Left ventricle myocardium inferior (tissue), 1 donor: ENCODE results near the gene ITGA1. TPM values are rescaled to one million over a fixed set of nuclear protein-coding genes. Genes with fewer than 3 reads are reported as not detected.

Source experiments
- DNase-seq: peaks from one replicate; pipeline ENCODE4 v3.0.0-alpha.2; 2020
- H3K27ac ChIP-seq: fragments of 200-600 bp; replicated peaks from 2 replicates; pipeline ENCODE4 v1.8.0; 2021
- H3K27me3 ChIP-seq: fragments of 200-600 bp; 2 replicates; pipeline ENCODE4 v1.8.0; 2021; ENCODE audit warnings: low read depth
- H3K36me3 ChIP-seq: fragments of 200-600 bp; 2 replicates; pipeline ENCODE4 v1.8.0; 2021
- H3K4me1 ChIP-seq: fragments of 200-600 bp; 2 replicates; pipeline ENCODE4 v1.8.0; 2021
- H3K4me3 ChIP-seq: fragments of 200-600 bp; 2 replicates; pipeline ENCODE4 v1.8.0; 2021; ENCODE audit warnings: mild to moderate bottlenecking, moderate library complexity
- H3K9me3 ChIP-seq: fragments of 200-600 bp; replicated peaks from 2 replicates; pipeline ENCODE4 v1.8.0; 2021
- CTCF ChIP-seq: fragments of 200-600 bp; IDR thresholded peaks from 2 replicates; pipeline ENCODE4 v1.8.0; 2021; ENCODE audit warnings: antibody characterized with exemption, mild to moderate bottlenecking, borderline replicate concordance
- intact Hi-C: fragments of 100-400 bp; cut with micrococcal nuclease; formaldehyde crosslinking; loops from one replicate; pipeline ENCODE4 v1.11.0; 2022
- total RNA-seq: library from RNA; stranded (reverse); fragmentation: NEBNext Ultra II Directional; extraction: Animal tissue kit (Norgen Biotek cat#: 25700); gene quantifications from one replicate; pipeline ENCODE4 v1.2.1, GENCODE V29; 2021
- donor health status: DM: no; HTN: yes; CAD: no; lungs with severe emphysema.

ITGA1 gene
- total RNA-seq, 1 donor from 2014 or later: 28.4 TPM

DNA sequence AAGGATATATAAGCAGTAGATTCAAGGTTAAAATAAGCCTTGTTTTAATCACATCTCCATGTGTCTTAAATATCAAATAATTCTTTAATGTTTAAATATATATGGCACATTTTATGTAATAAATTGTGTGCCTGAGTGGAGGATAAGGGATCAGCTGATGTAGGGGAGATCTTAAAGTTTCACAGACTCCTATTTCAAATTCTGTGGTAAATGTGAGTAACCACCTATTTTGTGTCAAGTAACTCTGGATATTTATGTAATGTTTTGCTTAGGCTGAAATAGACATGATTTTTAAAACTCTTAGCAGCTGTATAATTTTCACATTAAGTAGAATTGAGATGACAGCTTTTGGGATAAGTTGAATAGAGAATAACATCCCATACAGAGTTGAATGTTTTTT lies 160.1 kb downstream of the ITGA1 start:
- H3K27me3 ChIP-seq: no peaks in the 10 kb centered on the region
- H3K4me1 ChIP-seq: peaks cover 34% of the 10 kb centered on the region

GRCh38 chr5:52948418-52949076 lies 160.8 kb downstream of the ITGA1 start:
- H3K27me3 ChIP-seq: no peaks in the 10 kb centered on the region

More for the DNA sequence above, 160.1 kb downstream of the ITGA1 start:
- H3K36me3 ChIP-seq: peaks cover 7% of the 10 kb centered on the region
- peak overlapping the region; percentile 37 for H3K27ac ChIP-seq
- TF ChIP-seq CTCF: no peak
- H3K9me3 ChIP-seq: no peaks in the 10 kb centered on the region
- intact Hi-C loops: loop anchor here (5.0 kb wide), 1 partner anchor 149 kb away; no protein-coding TSS in a partner anchor
- DNase-seq: no peak
- H3K4me3 ChIP-seq: no peak overlapping the region

GRCh38 chr5:52950686-52951085 lies 163.0 kb downstream of the ITGA1 start:
- Histone ChIP-seq H3K4me3 (no peak overlapping the region), H3K27ac (no peak overlapping the region), H3K27me3 (no peaks in the 10 kb centered on the region), H3K9me3 (no peaks in the 10 kb centered on the region), H3K36me3 (peaks cover 14% of the 10 kb centered on the region), H3K4me1 (peaks cover 25% of the 10 kb centered on the region)
- TF ChIP-seq CTCF: no peak
- intact Hi-C loops: no loop called here
- no peak for DNase-seq

More at GRCh38 chr5:52948418-52949076, 160.8 kb downstream of the ITGA1 start:
- Histone ChIP-seq H3K4me1 (peaks cover 34% of the 10 kb centered on the region), H3K36me3 (peaks cover 9% of the 10 kb centered on the region), H3K4me3 (no peak overlapping the region), H3K9me3 (no peaks in the 10 kb centered on the region), H3K27ac (peak overlapping the region; percentile 37)
- DNase-seq: peak; percentile 16
- peak; percentile 82 for TF ChIP-seq CTCF
- intact Hi-C loops: loop anchor here (5.0 kb wide), 1 partner anchor 149 kb away; no protein-coding TSS in a partner anchor

DNA sequence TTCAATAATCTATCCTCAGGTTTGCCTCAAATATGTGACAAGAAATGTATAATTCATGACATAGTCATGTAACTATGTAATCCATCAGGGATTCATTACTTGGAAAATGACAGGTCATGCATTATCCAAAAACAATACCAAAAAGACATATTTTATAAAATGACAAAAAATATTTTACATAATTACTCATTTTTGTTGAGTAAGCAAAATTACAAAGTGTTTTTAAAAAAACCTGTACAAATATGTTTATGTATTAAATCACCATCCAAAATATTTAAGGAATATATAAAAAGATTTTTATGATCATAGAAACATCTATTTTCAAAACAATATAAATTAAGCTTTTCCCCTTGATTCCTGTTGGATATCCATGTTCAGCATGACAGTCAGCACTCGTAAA lies 164.8 kb downstream of the ITGA1 start:
- no peak for TF ChIP-seq CTCF
- intact Hi-C loops: no loop called here

GRCh38 chr5:52956014-52956413 lies 168.3 kb downstream of the ITGA1 start:
- no peaks in the 10 kb centered on the region for H3K27me3 ChIP-seq
- DNase-seq: no peak
- intact Hi-C loops: no loop called here

More for the DNA sequence above, 164.8 kb downstream of the ITGA1 start:
- no peak overlapping the region for H3K27ac ChIP-seq
- DNase-seq: no peak
- H3K36me3 ChIP-seq: peaks cover 14% of the 10 kb centered on the region
- no peak overlapping the region for H3K4me3 ChIP-seq
- H3K9me3 ChIP-seq: no peaks in the 10 kb centered on the region
- peaks cover 9% of the 10 kb centered on the region for H3K4me1 ChIP-seq
- H3K27me3 ChIP-seq: no peaks in the 10 kb centered on the region

More at GRCh38 chr5:52956014-52956413, 168.3 kb downstream of the ITGA1 start:
- Histone ChIP-seq H3K27ac (no peak overlapping the region), H3K36me3 (peaks cover 14% of the 10 kb centered on the region), H3K9me3 (peaks cover 5% of the 10 kb centered on the region), H3K4me3 (no peak overlapping the region), H3K4me1 (peaks cover under 1% of the 10 kb centered on the region)
- TF ChIP-seq CTCF: no peak
